GM19043 (cell line): ENCODE measurements around the gene SYNE3.

Source experiments
- ATAC-seq: cut with Tn5 transposase; IDR thresholded peaks from one replicate; pipeline ENCODE4 v1.9.1; 2021; ENCODE audit warnings: low read depth; ENCODE audit not compliant: unreplicated experiment

SYNE3 gene

GRCh38 chr14:95490727-95491451 is 25.6 kb downstream of the SYNE3 start:
- ATAC-seq, result no peak

- no peak for ATAC-seq
Observed at GRCh38 chr14:95490138-95490509, 26.3 kb downstream of the SYNE3 start.

- ATAC-seq, result no peak
Observed at GRCh38 chr14:95489214-95490137, 27.0 kb downstream of the SYNE3 start.

- no peak for ATAC-seq
Observed at GRCh38 chr14:95488376-95489213, 27.9 kb downstream of the SYNE3 start.

GRCh38 chr14:95487669-95488084 is 28.8 kb downstream of the SYNE3 start:
- no peak for ATAC-seq

GRCh38 chr14:95486875-95487668 is 29.4 kb downstream of the SYNE3 start:
- ATAC-seq, result no peak

- no peak for ATAC-seq
Observed at GRCh38 chr14:95485222-95485819, 31.1 kb downstream of the SYNE3 start.

GRCh38 chr14:95484296-95484695 is 32.2 kb downstream of the SYNE3 start:
- ATAC-seq, result no peak

- ATAC-seq, result no peak
Observed at GRCh38 chr14:95483309-95484165, 32.9 kb downstream of the SYNE3 start.

- no peak for ATAC-seq
Observed at GRCh38 chr14:95482627-95483308, 33.7 kb downstream of the SYNE3 start.

- ATAC-seq, result no peak
Observed at GRCh38 chr14:95481391-95482022, 34.9 kb downstream of the SYNE3 start.

GRCh38 chr14:95480887-95481226 is 35.6 kb downstream of the SYNE3 start:
- ATAC-seq, result no peak

- no peak for ATAC-seq
Observed at GRCh38 chr14:95480109-95480886, 36.2 kb downstream of the SYNE3 start.

GRCh38 chr14:95479494-95479893 is 37.0 kb downstream of the SYNE3 start:
- ATAC-seq, result no peak

GRCh38 chr14:95478818-95479217 is 37.6 kb downstream of the SYNE3 start:
- ATAC-seq, result no peak

GRCh38 chr14:95478309-95478708 is 38.1 kb downstream of the SYNE3 start:
- ATAC-seq, result no peak
